K562 (cell line): ENCODE measurements around the gene SRCAP.

Source experiments
- EZH2 ChIP-seq: IDR thresholded peaks from 2 replicates; pipeline ENCODE4 v1.6.1; 2012; ENCODE audit warnings: low read depth, mild to moderate bottlenecking, inconsistent platforms, low read length, borderline replicate concordance
- MYBL2 ChIP-seq, 2 experiments: fragments of 450-650 bp in 1 of 2; sonication (generic) in 1 of 2; formaldehyde crosslinking in 1 of 2; IDR thresholded peaks; 2 replicates each; pipeline versions ENCODE4 v1.6.1 to v1.8.1; 2017 to 2022; ENCODE audit warnings: borderline replicate concordance in 1 of 2, inconsistent platforms in 1 of 2, low read depth in 1 of 2, mild to moderate bottlenecking in 1 of 2, missing genetic modification reagents in 1 of 2, moderate library complexity in 1 of 2
- SIX5 ChIP-seq, 2 experiments: IDR thresholded peaks; 2 replicates each; pipeline ENCODE4 v1.6.1; 2011; ENCODE audit warnings: low read length in 2 of 2, borderline replicate concordance in 1 of 2, low read depth in 1 of 2, mild to moderate bottlenecking in 1 of 2, moderate library complexity in 1 of 2; ENCODE audit not compliant: insufficient read depth in 1 of 2
- U2AF1 ChIP-seq: fragments of 200-400 bp; formaldehyde crosslinking; optimal IDR thresholded peaks from 2 replicates; pipeline ENCODE3; 2017; ENCODE audit warnings: mild to moderate bottlenecking, low read depth, low read length, moderate library complexity

GRCh38 chr16:30766933-30767284 is 67.9 kb downstream of the SRCAP start:
- no peak for TF ChIP-seq EZH2
- no peak for TF ChIP-seq MYBL2 (IDR thresholded peaks at IDR 0.05; ENCODE audit: low read depth)
- TF ChIP-seq MYBL2 (CRISPR knock-in tag; IDR thresholded peaks at IDR 0.05; ENCODE audit: borderline replicate concordance): no peak
- TF ChIP-seq SIX5 (IDR thresholded peaks at IDR 0.05; ENCODE audit: borderline replicate concordance in 1 of 2, insufficient read depth in 1 of 2, low read depth in 1 of 2, low read length in 2 of 2): no peak
- no peak for TF ChIP-seq U2AF1
